Type B pancreatic cell (in vitro differentiated cells): ENCODE results near the gene POU6F2. TPM values are rescaled to one million over a fixed set of nuclear protein-coding genes. Genes with fewer than 3 reads are reported as not detected.

ENCODE experiments used
- DNase-seq: peaks from one replicate; pipeline ENCODE4 v3.0.0; 2021; ENCODE audit warnings: mixed read lengths; ENCODE audit not compliant: unreplicated experiment; ENCODE audit errors: extremely low spot score
- H3K27ac Mint-ChIP-seq: 2 replicates; pipeline ENCODE4 v1.8.0; 2021; ENCODE audit warnings: mild to moderate bottlenecking, mixed read lengths
- H3K27me3 Mint-ChIP-seq: 2 replicates; pipeline ENCODE4 v1.8.0; 2021; ENCODE audit warnings: mixed read lengths
- H3K36me3 Mint-ChIP-seq: 2 replicates; pipeline ENCODE4 v1.8.0; 2021; ENCODE audit warnings: mixed read lengths
- H3K4me1 Mint-ChIP-seq: one replicate; pipeline ENCODE4 v1.8.0; 2021; ENCODE audit warnings: mixed read lengths; ENCODE audit not compliant: unreplicated experiment
- H3K4me3 Mint-ChIP-seq: 2 replicates; pipeline ENCODE4 v1.8.0; 2021; ENCODE audit warnings: mild to moderate bottlenecking, mixed read lengths
- H3K9me3 Mint-ChIP-seq: 2 replicates; pipeline ENCODE4 v1.8.0; 2021; ENCODE audit warnings: mixed read lengths
- CTCF ChIP-seq: fragments of 200-600 bp; sonication (generic); conservative IDR thresholded peaks from 2 replicates; pipeline ENCODE4 v1.5.0; 2021; ENCODE audit warnings: antibody characterized with exemption, mild to moderate bottlenecking
- total RNA-seq: library from RNA; stranded (reverse); gene quantifications from 2 replicates; pipeline ENCODE4 v1.2.1, GENCODE V29; 2021; ENCODE audit warnings: low replicate concordance

POU6F2 gene
- total RNA-seq, 1 donor from 2014 or later: 1.4 TPM

- H3K27ac Mint-ChIP-seq: no peak overlapping the region
- H3K27me3 Mint-ChIP-seq: no peaks in the 10 kb centered on the region
- H3K36me3 Mint-ChIP-seq: no peaks in the 10 kb centered on the region
- H3K4me1 Mint-ChIP-seq: no peaks in the 10 kb centered on the region
- H3K4me3 Mint-ChIP-seq: no peak overlapping the region
- TF ChIP-seq CTCF: no peak
- H3K9me3 Mint-ChIP-seq: no peaks in the 10 kb centered on the region
- no peak for DNase-seq
Measured at GRCh38 chr7:39128287-39128843, 150.7 kb downstream of the POU6F2 start.

GRCh38 chr7:39130274-39130673 lies 152.6 kb downstream of the POU6F2 start:
- Mint-ChIP-seq H3K27me3 (no peaks in the 10 kb centered on the region), H3K36me3 (no peaks in the 10 kb centered on the region), H3K4me3 (no peak overlapping the region), H3K9me3 (no peaks in the 10 kb centered on the region), H3K27ac (no peak overlapping the region), H3K4me1 (no peaks in the 10 kb centered on the region)
- no peak for DNase-seq
- TF ChIP-seq CTCF: no peak

GRCh38 chr7:39130857-39131526 lies 153.3 kb downstream of the POU6F2 start:
- Mint-ChIP-seq H3K4me3 (no peak overlapping the region), H3K9me3 (no peaks in the 10 kb centered on the region), H3K27me3 (no peaks in the 10 kb centered on the region), H3K4me1 (no peaks in the 10 kb centered on the region), H3K27ac (no peak overlapping the region), H3K36me3 (no peaks in the 10 kb centered on the region)
- DNase-seq: no peak
- no peak for TF ChIP-seq CTCF

GRCh38 chr7:39132306-39132705 lies 154.6 kb downstream of the POU6F2 start:
- Mint-ChIP-seq H3K36me3 (no peaks in the 10 kb centered on the region), H3K27ac (no peak overlapping the region), H3K27me3 (no peaks in the 10 kb centered on the region), H3K4me1 (no peaks in the 10 kb centered on the region), H3K9me3 (peaks cover 4% of the 10 kb centered on the region), H3K4me3 (no peak overlapping the region)
- TF ChIP-seq CTCF: no peak
- no peak for DNase-seq

GRCh38 chr7:39133088-39133487 lies 155.4 kb downstream of the POU6F2 start:
- Mint-ChIP-seq H3K4me1 (no peaks in the 10 kb centered on the region), H3K27ac (no peak overlapping the region), H3K9me3 (peaks cover 10% of the 10 kb centered on the region), H3K36me3 (no peaks in the 10 kb centered on the region), H3K4me3 (no peak overlapping the region), H3K27me3 (no peaks in the 10 kb centered on the region)
- no peak for TF ChIP-seq CTCF
- DNase-seq: no peak
